Progenitor cell of endocrine pancreas (in vitro differentiated cells): ENCODE results near the gene GNAZ. TPM values are rescaled to one million over a fixed set of nuclear protein-coding genes. Genes with fewer than 3 reads are reported as not detected.

Experiments
- DNase-seq: peaks from one replicate; pipeline ENCODE4 v3.0.0; 2021; ENCODE audit warnings: low spot score; ENCODE audit not compliant: unreplicated experiment
- H3K27ac Mint-ChIP-seq: 2 replicates; pipeline ENCODE4 v1.8.0; 2021; ENCODE audit warnings: mild to moderate bottlenecking, moderate library complexity, mixed read lengths
- H3K27me3 Mint-ChIP-seq: 2 replicates; pipeline ENCODE4 v1.8.0; 2021; ENCODE audit warnings: mixed read lengths
- H3K36me3 Mint-ChIP-seq: 2 replicates; pipeline ENCODE4 v1.8.0; 2022; ENCODE audit warnings: mixed read lengths; ENCODE audit not compliant: insufficient read depth
- H3K4me1 Mint-ChIP-seq: 2 replicates; pipeline ENCODE4 v1.8.0; 2021; ENCODE audit warnings: low read depth, mixed read lengths
- H3K4me3 Mint-ChIP-seq: 2 replicates; pipeline ENCODE4 v1.8.0; 2021; ENCODE audit warnings: low read depth, mild to moderate bottlenecking, moderate library complexity, mixed read lengths
- H3K9me3 Mint-ChIP-seq: 2 replicates; pipeline ENCODE4 v1.8.0; 2021; ENCODE audit warnings: low read depth, mixed read lengths
- CTCF ChIP-seq: fragments of 200-600 bp; sonication (generic); IDR thresholded peaks from one replicate; pipeline ENCODE4 v1.5.0; 2021; ENCODE audit warnings: antibody characterized with exemption, mild to moderate bottlenecking; ENCODE audit not compliant: unreplicated experiment
- total RNA-seq: library from RNA; stranded (reverse); gene quantifications from 2 replicates; pipeline ENCODE4 v1.2.1, GENCODE V29; 2021

The GNAZ gene
- total RNA-seq, 1 donor from 2014 or later = 19.2 TPM

DNA sequence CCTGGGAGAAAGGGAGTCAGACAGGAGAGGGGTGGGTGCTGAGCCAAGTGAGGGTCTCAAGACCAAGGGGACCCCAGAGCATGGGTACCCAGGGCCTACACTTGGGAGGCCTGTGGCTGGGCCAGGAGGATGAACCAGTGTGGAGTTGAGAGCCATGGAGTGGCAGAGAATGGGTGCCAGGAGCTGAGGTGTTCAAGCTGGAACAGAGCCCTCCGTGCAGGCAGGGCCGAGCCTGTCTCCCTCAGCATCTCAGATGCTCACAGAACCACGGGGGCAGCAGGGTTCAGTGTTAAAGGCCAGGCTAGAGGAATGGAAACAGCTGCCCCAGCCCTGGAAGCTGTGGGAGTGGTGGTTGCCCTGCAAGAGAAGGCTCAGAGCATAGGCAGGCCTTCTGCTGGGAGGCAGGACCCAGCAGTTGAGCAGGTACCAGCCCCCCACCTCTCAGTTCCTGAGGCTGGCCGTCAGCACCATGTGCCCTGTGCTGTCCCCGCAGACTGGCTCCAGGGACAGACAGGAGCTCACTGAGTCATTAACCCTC is 39.2 kb downstream of the GNAZ start:
- DNase-seq = no peak
- Mint-ChIP-seq H3K27me3 (no peaks in the 10 kb centered on the region), H3K9me3 (no peaks in the 10 kb centered on the region), H3K36me3 (peaks cover 4% of the 10 kb centered on the region), H3K4me1 (peaks cover 11% of the 10 kb centered on the region), H3K4me3 (no peak overlapping the region), H3K27ac (no peak overlapping the region)
- TF ChIP-seq CTCF = no peak

- H3K27me3 Mint-ChIP-seq = no peaks in the 10 kb centered on the region
- peaks cover 4% of the 10 kb centered on the region for H3K36me3 Mint-ChIP-seq
- TF ChIP-seq CTCF = no peak
- DNase-seq = no peak
- no peak overlapping the region for H3K4me3 Mint-ChIP-seq
- no peaks in the 10 kb centered on the region for H3K9me3 Mint-ChIP-seq
- H3K27ac Mint-ChIP-seq = no peak overlapping the region
- peaks cover 11% of the 10 kb centered on the region for H3K4me1 Mint-ChIP-seq
Measured at GRCh38 chr22:23110190-23110921, 40.0 kb downstream of the GNAZ start.

DNA sequence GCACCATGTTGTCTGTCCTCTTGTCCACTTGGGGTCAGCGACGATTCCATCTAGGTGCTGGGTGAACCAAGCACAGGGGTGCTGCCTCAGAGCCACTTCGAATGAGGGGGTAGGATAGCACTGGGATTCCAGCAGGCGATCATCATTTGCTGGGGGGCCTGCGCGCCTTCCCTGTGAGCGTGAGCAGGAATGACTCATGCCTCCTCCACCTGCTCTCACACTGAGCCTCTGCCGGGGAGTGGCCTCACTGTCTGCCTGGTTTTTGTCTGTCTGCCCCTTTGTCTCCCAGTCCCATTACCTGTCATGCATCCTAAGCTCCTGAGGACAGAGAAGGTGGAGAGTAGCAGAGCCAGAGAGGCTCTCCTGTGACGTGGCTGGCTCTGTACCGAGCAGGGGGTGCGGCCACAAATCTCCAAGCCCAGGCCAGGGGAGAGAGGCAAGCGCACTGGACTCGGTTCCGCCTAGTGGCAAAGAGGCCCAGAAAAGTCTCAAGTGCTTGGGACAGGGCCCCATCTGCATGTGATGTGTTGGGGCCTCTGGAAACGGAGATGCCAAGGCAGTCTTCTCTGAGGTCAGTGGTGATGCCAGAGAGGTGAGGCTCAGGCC is 40.7 kb downstream of the GNAZ start:
- TF ChIP-seq CTCF = no peak
- H3K36me3 Mint-ChIP-seq = peaks cover 1% of the 10 kb centered on the region

DNA sequence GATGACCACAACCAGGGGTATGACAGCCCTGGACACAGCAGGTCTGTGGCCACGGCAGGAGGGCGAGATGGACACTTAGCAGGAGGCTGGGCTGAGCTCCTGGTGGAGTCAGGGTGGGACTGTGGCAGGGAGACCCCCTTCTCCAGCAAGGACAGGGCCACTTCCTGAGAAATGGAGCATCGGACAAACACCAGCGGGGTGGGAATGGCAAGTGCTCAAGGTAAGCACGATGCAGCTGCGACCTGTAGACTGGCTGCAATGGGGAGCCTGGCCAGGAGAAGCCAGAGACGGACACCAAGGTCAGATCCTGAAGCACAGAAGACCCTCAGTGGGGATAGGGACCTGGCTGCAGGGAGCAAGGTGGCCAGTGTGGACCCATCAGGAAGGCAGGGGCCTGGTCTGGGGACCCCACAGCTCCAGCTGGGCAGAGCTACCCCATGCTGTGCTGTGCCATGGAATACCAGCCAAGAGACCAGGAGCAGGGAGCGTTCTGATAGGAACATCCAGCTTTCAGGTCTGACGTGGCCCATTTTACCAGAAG is 42.2 kb downstream of the GNAZ start:
- Mint-ChIP-seq H3K9me3 (no peaks in the 10 kb centered on the region), H3K4me3 (no peak overlapping the region), H3K4me1 (peaks cover 2% of the 10 kb centered on the region), H3K36me3 (no peaks in the 10 kb centered on the region), H3K27ac (no peak overlapping the region), H3K27me3 (no peaks in the 10 kb centered on the region)
- no peak for DNase-seq
- TF ChIP-seq CTCF = no peak

More for the DNA sequence above, 40.7 kb downstream of the GNAZ start:
- Mint-ChIP-seq H3K9me3 (no peaks in the 10 kb centered on the region), H3K4me3 (no peak overlapping the region), H3K27ac (no peak overlapping the region), H3K4me1 (peaks cover 10% of the 10 kb centered on the region), H3K27me3 (no peaks in the 10 kb centered on the region)
- DNase-seq = no peak

DNA sequence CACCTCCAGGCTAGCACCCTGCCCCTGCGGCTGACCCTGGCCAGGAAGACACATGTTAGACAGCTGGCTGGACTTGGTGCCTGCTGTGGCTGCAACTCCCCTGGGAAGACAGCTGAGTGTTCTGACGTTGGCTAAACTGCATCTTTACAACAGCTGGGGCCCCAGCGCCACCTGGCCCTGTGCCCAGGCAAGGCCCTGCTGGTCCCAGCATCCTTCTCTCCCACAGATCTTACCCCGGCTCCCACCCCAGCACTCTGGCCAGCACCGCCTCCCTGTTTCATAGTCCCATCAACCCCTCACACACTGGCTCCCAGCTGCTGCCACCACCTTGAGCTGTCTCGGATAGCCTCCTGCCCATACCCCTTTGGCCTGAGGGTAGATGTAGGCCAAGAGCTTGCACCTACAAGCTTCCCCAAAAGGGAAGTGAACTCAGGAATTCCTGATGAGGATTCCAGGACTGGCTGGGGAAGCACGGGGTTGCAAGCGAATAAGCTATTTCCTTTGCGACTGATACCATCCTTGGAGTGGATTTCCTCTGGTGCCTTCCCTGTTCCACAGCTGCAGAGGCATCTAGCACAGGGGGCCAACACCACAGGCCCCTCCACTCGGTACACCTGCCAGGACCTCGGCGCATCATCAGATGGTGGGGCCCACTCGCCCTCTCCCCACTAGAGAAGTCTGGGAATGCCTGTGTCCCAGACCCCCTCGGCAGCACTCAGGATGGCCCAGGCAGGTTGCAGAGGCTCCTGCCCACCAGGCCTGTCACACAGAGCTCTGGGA is 42.9 kb downstream of the GNAZ start:
- no peaks in the 10 kb centered on the region for H3K27me3 Mint-ChIP-seq
- H3K4me1 Mint-ChIP-seq = no peaks in the 10 kb centered on the region
- H3K36me3 Mint-ChIP-seq = no peaks in the 10 kb centered on the region
- H3K27ac Mint-ChIP-seq = no peak overlapping the region
- H3K9me3 Mint-ChIP-seq = no peaks in the 10 kb centered on the region
- no peak overlapping the region for H3K4me3 Mint-ChIP-seq
- TF ChIP-seq CTCF = no peak
- no peak for DNase-seq
